ENCODE results near the gene SHROOM1. TPM values are rescaled to one million over a fixed set of nuclear protein-coding genes. Genes with fewer than 3 reads are reported as not detected.

Gene SHROOM1
- total and polyA plus RNA-seq, 9 of the 15 experiments (the other 6 are each of a cell fraction or from before 2014, with no cell fraction given): 0.44 to 26.5 (median 11.9) TPM

DNA sequence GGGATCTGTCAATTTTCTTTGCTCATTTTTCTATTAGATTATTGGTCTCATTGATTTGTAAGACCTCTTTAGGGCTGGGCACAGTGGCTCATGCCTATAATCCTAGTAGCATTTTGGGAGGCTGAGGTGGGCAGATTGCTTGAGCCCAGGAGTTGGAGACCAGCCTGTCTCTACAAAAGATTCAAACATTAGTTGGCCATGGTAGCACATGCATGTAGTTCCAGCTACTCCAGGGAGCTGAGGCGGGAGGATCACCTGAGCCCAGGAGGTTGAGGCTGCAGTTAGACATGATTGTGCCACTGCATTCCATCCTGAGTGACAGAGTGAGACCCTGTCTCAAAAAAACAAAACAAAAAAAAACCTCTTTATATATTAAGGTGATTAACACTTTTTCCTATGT, 6.4 kb upstream of the SHROOM1 start:
- peaks cover 0 to 19% of the 10 kb centered on the region in 2 experiments; a peak in 3 of 5 replicates for H3K4me1 ChIP-seq (replicated peaks in 1 of 2; ENCODE audit: control insufficient read depth in 2 of 2, insufficient read depth in 2 of 2, low read length in 2 of 2)
- no peaks in the 10 kb centered on the region for H3K36me3 ChIP-seq (ENCODE audit: control insufficient read depth, insufficient read depth, low read length)
- DNase-seq (ENCODE audit: extremely low read depth in 1 of 4, low spot score in 3 of 4) (no peak), ATAC-seq (no peak), FAIRE-seq (no peak)
- H3K4me2 ChIP-seq (ENCODE audit: insufficient read depth, low read length): no peak overlapping the region
- H3K9ac ChIP-seq (ENCODE audit: insufficient read depth in 1 of 2, low read depth in 2 of 2, low read length in 2 of 2): no peak overlapping the region
- no peaks in the 10 kb centered on the region for H4K20me1 ChIP-seq (replicated peaks; ENCODE audit: control insufficient read depth, insufficient read depth, low read length)
- POLR2A ChIA-PET: interaction anchor here (0.6 kb wide), 1 partner anchor 407 kb away, joined by 5 read pairs; no protein-coding TSS in a partner anchor
- in situ Hi-C loops (cut with MboI) (no loop called here), intact Hi-C loops (cut with micrococcal nuclease) (no loop called here)
- no peak overlapping the region for H3K27ac ChIP-seq (ENCODE audit: extremely low read depth, low read depth, low read length)
- no peak overlapping the region for H3K4me3 ChIP-seq
- CTCF ChIA-PET (ENCODE audit: low intra/inter-chr PET ratio): no interaction called here
- no peak overlapping the region for H2AFZ ChIP-seq (ENCODE audit: low read depth, low read length)
- H3K79me2 ChIP-seq (ENCODE audit: control insufficient read depth, insufficient read depth, low read length): no peaks in the 10 kb centered on the region
- no peaks in the 10 kb centered on the region for H3K9me1 ChIP-seq (ENCODE audit: control insufficient read depth, insufficient read depth, low read length)
- no TSS peak for BruUV-seq (replicated peaks)
- 100% methylated on average over 1 of the region's 1 CpG for WGBS (ENCODE audit: insufficient coverage, low coverage, missing lambda C conversion rate)
- H3K27me3 ChIP-seq (ENCODE audit: control insufficient read depth in 2 of 2, insufficient read depth in 2 of 2, low read length in 2 of 2): no peaks in the 10 kb centered on the region
- no peaks in the 10 kb centered on the region for H3K9me3 ChIP-seq (replicated peaks; ENCODE audit: control insufficient read depth, insufficient read depth, low read depth, low read length)
- TF ChIP-seq, protein P1, sequence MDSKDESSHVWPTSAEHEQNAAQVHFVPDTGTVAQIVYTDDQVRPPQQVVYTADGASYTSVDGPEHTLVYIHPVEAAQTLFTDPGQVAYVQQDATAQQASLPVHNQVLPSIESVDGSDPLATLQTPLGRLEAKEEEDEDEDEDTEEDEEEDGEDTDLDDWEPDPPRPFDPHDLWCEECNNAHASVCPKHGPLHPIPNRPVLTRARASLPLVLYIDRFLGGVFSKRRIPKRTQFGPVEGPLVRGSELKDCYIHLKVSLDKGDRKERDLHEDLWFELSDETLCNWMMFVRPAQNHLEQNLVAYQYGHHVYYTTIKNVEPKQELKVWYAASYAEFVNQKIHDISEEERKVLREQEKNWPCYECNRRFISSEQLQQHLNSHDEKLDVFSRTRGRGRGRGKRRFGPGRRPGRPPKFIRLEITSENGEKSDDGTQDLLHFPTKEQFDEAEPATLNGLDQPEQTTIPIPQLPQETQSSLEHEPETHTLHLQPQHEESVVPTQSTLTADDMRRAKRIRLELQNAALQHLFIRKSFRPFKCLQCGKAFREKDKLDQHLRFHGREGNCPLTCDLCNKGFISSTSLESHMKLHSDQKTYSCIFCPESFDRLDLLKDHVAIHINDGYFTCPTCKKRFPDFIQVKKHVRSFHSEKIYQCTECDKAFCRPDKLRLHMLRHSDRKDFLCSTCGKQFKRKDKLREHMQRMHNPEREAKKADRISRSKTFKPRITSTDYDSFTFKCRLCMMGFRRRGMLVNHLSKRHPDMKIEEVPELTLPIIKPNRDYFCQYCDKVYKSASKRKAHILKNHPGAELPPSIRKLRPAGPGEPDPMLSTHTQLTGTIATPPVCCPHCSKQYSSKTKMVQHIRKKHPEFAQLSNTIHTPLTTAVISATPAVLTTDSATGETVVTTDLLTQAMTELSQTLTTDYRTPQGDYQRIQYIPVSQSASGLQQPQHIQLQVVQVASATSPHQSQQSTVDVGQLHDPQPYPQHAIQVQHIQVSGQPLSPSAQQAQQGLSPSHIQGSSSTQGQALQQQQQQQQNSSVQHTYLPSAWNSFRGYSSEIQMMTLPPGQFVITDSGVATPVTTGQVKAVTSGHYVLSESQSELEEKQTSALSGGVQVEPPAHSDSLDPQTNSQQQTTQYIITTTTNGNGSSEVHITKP (IDR thresholded peaks at IDR 0.05; ENCODE audit: partially characterized antibody): no peak
- TF ChIP-seq, protein P2, sequence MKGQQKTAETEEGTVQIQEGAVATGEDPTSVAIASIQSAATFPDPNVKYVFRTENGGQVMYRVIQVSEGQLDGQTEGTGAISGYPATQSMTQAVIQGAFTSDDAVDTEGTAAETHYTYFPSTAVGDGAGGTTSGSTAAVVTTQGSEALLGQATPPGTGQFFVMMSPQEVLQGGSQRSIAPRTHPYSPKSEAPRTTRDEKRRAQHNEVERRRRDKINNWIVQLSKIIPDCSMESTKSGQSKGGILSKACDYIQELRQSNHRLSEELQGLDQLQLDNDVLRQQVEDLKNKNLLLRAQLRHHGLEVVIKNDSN (CRISPR knock-in tag; IDR thresholded peaks at IDR 0.05): no peak
- TF ChIP-seq THRA (IDR thresholded peaks at IDR 0.05) (no peak), PTRF (tag; IDR thresholded peaks at IDR 0.05) (no peak), CLOCK (CRISPR knock-in tag; IDR thresholded peaks at IDR 0.05; ENCODE audit: borderline replicate concordance) (no peak), CGGBP1 (CRISPR knock-in tag; IDR thresholded peaks at IDR 0.05) (no peak), CREB1 (IDR thresholded peaks at IDR 0.05) (no peak), CREB1 (CRISPR knock-in tag; IDR thresholded peaks at IDR 0.05) (no peak), POLR2AphosphoS2 (IDR thresholded peaks at IDR 0.05; ENCODE audit: low read length) (no peak), PTBP1 (IDR thresholded peaks at IDR 0.05; ENCODE audit: low read depth, low read length) (no peak), NFIX (CRISPR knock-in tag; IDR thresholded peaks at IDR 0.05; ENCODE audit: low read depth) (no peak), BRD9 (IDR thresholded peaks at IDR 0.05; ENCODE audit: low read depth, partially characterized antibody) (no peak), XRCC4 (IDR thresholded peaks at IDR 0.05; ENCODE audit: extremely low read depth, insufficient read depth, insufficient read length) (no peak), ZBED1 (IDR thresholded peaks at IDR 0.05) (no peak), SAFB (IDR thresholded peaks at IDR 0.05; ENCODE audit: borderline replicate concordance, low read depth, low read length) (no peak), MTA3 (IDR thresholded peaks at IDR 0.05; ENCODE audit: borderline replicate concordance) (no peak)

Data from K562 (cell line).